Measurements from ENCODE around the gene SLC5A11.

The SLC5A11 gene

DNA sequence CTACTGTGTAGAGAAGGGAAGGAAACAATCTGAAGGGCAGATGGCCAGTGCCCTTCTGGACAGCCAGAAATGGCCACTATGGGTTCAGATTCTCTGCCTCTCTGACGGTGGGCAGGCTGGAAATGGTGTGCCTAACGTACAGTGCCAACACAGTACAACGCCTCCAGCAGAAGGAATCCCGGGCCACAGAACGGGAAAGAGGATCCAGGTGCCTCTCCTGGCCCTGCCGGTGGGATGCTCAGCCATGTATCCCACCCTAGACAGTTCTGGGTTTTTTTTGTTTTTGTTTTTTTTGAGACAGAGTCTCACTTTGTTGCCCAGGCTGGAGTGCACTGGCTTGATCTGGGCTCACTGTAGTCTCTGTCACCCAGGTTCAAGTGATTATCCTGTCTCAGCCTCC lies 71.5 kb downstream of the SLC5A11 start:
- Histone ChIP-seq H3K4me1 (ENCODE audit: control insufficient read depth, insufficient read depth, low read length) (no peaks in the 10 kb centered on the region), H3K36me3 (ENCODE audit: control insufficient read depth, insufficient read depth, low read length) (peaks cover 27% of the 10 kb centered on the region), H3K4me3 (ENCODE audit: low read length) (no peak overlapping the region), H3K27ac (ENCODE audit: low read depth, low read length) (no peak overlapping the region), H3K27me3 (ENCODE audit: control insufficient read depth, insufficient read depth, low read length) (no peaks in the 10 kb centered on the region), H3K9ac (ENCODE audit: low read length) (no peak overlapping the region)

DNA sequence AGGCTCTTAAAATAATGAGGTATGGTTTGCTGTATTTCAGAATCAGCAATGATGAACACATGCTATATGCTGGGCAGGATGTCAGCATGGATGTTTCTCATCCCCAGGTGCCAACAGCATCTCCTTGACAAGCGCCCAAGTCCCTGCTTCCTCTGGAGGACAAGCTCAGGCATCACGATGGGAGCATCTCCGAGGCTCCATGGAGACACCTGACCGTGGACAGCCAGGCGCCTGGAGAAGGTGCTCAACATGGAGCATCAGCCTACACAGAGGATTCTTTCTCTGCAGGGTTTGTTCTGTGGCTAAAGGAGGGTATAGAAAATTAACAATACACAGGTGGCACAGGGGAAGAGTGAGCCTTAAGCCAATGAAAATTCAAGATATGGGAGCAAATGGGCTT lies 72.1 kb downstream of the SLC5A11 start:
- H3K27me3 ChIP-seq (ENCODE audit: control insufficient read depth, insufficient read depth, low read length): no peaks in the 10 kb centered on the region
- peaks cover 27% of the 10 kb centered on the region for H3K36me3 ChIP-seq (ENCODE audit: control insufficient read depth, insufficient read depth, low read length)
- no peak overlapping the region for H3K27ac ChIP-seq (ENCODE audit: low read depth, low read length)
- H3K9ac ChIP-seq (ENCODE audit: low read length): no peak overlapping the region
- no peaks in the 10 kb centered on the region for H3K4me1 ChIP-seq (ENCODE audit: control insufficient read depth, insufficient read depth, low read length)
- H3K4me3 ChIP-seq (ENCODE audit: low read length): no peak overlapping the region

DNA sequence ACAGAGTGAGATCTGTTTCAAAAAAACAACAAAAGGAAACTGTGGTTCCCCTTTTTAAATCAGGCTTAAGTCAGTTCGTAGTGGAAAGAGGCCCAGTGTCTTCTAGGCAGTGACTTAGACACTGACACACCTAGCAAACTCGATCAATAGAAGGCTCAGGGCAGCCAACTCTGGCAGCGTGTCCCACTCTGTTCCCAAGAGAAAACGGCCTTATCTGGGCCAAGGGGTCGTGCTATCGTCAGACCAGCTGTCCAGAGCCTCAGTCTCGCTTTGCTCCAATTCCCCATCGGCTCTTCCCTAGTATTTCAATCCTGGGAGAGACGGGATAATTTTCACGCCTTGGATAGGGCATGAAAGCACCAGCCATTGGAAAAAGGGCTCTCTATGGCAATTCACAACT lies 72.9 kb downstream of the SLC5A11 start:
- Histone ChIP-seq H3K4me3 (ENCODE audit: low read length) (no peak overlapping the region), H3K27ac (ENCODE audit: low read depth, low read length) (no peak overlapping the region), H3K4me1 (ENCODE audit: control insufficient read depth, insufficient read depth, low read length) (no peaks in the 10 kb centered on the region), H3K27me3 (ENCODE audit: control insufficient read depth, insufficient read depth, low read length) (no peaks in the 10 kb centered on the region), H3K36me3 (ENCODE audit: control insufficient read depth, insufficient read depth, low read length) (peaks cover 29% of the 10 kb centered on the region), H3K9ac (ENCODE audit: low read length) (no peak overlapping the region)

DNA sequence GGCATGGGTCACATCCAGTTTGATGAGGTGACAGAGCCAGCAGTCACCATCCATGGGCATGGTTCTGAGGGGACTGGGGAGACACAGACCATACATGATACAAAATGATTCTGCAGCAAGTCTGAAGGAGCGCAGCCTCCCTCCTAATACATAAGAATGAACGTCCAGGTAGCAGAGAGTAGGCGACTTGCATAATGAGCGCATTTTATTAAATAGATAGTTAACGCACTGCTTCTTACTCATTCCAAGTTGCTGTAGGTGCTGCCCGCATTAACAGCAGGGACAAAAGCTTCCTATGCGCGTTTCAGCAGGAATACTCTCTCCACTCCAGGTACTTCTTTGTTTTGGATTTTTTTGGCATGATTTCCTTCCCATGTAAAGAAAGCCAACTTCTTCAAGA lies 73.8 kb downstream of the SLC5A11 start:
- Histone ChIP-seq H3K36me3 (ENCODE audit: control insufficient read depth, insufficient read depth, low read length) (peaks cover 29% of the 10 kb centered on the region), H3K9ac (ENCODE audit: low read length) (no peak overlapping the region)

DNA sequence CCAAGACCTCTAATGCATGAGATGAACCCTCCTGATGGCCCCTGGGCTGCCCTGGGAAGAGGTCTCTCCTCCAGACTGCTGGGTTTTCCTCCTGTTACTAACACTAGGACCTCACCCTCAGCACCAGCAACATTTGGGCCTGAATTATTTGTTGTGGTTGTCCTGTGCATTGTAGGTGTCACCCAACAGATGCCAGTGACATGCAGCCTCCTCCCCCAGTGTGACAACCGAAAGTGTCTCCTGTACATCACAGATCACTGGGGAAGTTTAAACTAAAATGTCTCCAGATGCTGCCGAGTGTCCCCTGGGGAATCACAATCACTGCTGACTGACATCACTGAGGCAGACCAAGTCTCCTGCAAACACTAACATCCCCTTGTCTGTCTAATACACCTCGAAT lies 74.8 kb downstream of the SLC5A11 start:
- no peaks in the 10 kb centered on the region for H3K4me1 ChIP-seq (ENCODE audit: control insufficient read depth, insufficient read depth, low read length)
- H3K4me3 ChIP-seq (ENCODE audit: low read length): no peak overlapping the region
- H3K27me3 ChIP-seq (ENCODE audit: control insufficient read depth, insufficient read depth, low read length): no peaks in the 10 kb centered on the region
- no peak overlapping the region for H3K27ac ChIP-seq (ENCODE audit: low read depth, low read length)
- H3K36me3 ChIP-seq (ENCODE audit: control insufficient read depth, insufficient read depth, low read length): peaks cover 29% of the 10 kb centered on the region
- no peak overlapping the region for H3K9ac ChIP-seq (ENCODE audit: low read length)

More for the DNA sequence above, 73.8 kb downstream of the SLC5A11 start:
- Histone ChIP-seq H3K4me3 (ENCODE audit: low read length) (no peak overlapping the region), H3K27ac (ENCODE audit: low read depth, low read length) (no peak overlapping the region), H3K27me3 (ENCODE audit: control insufficient read depth, insufficient read depth, low read length) (no peaks in the 10 kb centered on the region), H3K4me1 (ENCODE audit: control insufficient read depth, insufficient read depth, low read length) (no peaks in the 10 kb centered on the region)

DNA sequence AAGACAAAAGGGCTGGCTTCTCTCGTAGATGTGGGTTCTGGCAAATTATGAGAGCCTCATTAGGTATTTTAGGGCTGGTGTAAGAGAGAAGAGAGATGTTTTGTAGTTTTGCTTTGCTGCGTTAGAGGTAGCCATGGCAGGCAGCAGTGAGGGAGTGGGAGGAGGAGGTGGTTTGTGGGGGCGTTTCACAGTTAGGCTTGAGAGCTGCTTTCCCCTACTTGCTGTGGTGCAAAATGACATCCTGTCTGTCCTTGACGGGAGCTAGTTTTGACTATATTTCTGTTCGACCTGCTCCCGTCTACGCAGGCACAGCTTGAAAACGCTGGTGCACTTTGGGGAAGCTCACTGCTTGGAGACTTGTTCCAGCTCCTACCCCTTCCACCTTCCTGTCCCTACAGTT lies 75.5 kb downstream of the SLC5A11 start:
- peaks cover 29% of the 10 kb centered on the region for H3K36me3 ChIP-seq (ENCODE audit: control insufficient read depth, insufficient read depth, low read length)
- H3K27me3 ChIP-seq (ENCODE audit: control insufficient read depth, insufficient read depth, low read length): no peaks in the 10 kb centered on the region
- H3K4me1 ChIP-seq (ENCODE audit: control insufficient read depth, insufficient read depth, low read length): no peaks in the 10 kb centered on the region
- H3K27ac ChIP-seq (ENCODE audit: low read depth, low read length): no peak overlapping the region
- no peak overlapping the region for H3K4me3 ChIP-seq (ENCODE audit: low read length)
- no peak overlapping the region for H3K9ac ChIP-seq (ENCODE audit: low read length)

DNA sequence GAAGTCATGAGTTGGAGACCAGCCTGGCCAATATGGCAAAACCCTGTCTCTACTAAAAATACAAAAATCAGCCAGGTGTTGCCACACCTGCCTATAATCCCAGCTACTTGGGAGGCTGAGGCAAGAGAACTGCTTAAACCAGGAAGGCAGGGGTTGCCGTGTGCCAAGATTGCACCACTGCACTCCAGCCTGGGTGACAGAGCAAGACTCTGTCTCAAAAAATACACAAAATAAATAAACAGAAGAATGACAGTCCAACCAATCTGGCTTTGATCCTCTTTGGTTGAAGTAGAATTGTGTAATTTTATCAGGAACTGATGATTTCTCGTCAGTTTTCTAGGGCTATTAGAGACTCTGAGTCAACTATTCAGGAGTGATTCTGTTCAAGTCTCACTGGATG lies 79.4 kb downstream of the SLC5A11 start:
- H3K4me1 ChIP-seq (ENCODE audit: control insufficient read depth, insufficient read depth, low read length): no peaks in the 10 kb centered on the region
- H3K27ac ChIP-seq (ENCODE audit: low read depth, low read length): no peak overlapping the region
- H3K27me3 ChIP-seq (ENCODE audit: control insufficient read depth, insufficient read depth, low read length): no peaks in the 10 kb centered on the region
- H3K36me3 ChIP-seq (ENCODE audit: control insufficient read depth, insufficient read depth, low read length): peaks cover 21% of the 10 kb centered on the region
- H3K9ac ChIP-seq (ENCODE audit: low read length): no peak overlapping the region
- H3K4me3 ChIP-seq (ENCODE audit: low read length): no peak overlapping the region

DNA sequence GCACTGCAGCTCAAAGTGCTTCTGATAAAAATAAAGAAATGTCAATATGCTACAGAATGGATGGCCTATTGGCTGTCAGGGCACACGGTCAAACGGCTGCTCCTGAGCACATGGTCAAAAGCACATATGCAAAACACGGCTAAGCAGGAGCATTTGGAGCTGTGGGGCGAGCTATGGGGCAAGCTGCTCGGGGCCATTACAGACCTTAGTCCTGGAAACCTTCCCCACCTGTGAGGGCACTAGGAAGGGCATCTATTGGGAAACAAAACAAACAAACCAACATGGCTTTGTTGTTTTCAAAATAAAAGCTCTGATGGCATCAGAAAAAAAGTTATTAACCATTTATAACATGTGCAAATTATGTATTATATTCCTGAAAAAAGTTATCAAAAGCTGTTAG lies 83.6 kb downstream of the SLC5A11 start:
- no peaks in the 10 kb centered on the region for H3K27me3 ChIP-seq (ENCODE audit: control insufficient read depth, insufficient read depth, low read length)
- H3K9ac ChIP-seq (ENCODE audit: low read length): no peak overlapping the region
- H3K4me3 ChIP-seq (ENCODE audit: low read length): no peak overlapping the region
- H3K27ac ChIP-seq (ENCODE audit: low read depth, low read length): no peak overlapping the region
- H3K36me3 ChIP-seq (ENCODE audit: control insufficient read depth, insufficient read depth, low read length): peaks cover 19% of the 10 kb centered on the region
- H3K4me1 ChIP-seq (ENCODE audit: control insufficient read depth, insufficient read depth, low read length): no peaks in the 10 kb centered on the region

DNA sequence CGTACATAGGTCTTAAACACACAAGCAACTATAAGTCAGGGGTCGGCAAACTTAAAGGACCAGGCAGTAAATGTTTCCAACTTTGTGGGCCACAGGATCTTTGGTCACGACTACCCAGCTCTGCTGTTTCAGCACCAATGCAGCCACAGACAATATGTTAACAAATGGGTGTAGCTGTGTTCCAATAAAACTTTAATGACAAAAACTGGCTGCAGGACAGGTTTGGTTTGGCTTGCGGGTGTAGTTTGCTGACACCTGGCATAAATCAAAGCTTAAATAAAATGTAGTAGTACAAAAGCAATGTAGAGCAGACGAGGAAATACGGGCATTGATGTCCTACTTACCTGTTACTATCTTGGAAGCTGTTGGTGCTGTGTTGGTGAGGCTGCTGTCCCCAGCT lies 84.7 kb downstream of the SLC5A11 start:
- peaks cover 27% of the 10 kb centered on the region for H3K36me3 ChIP-seq (ENCODE audit: control insufficient read depth, insufficient read depth, low read length)
- no peak overlapping the region for H3K4me3 ChIP-seq (ENCODE audit: low read length)
- H3K9ac ChIP-seq (ENCODE audit: low read length): no peak overlapping the region
- no peak overlapping the region for H3K27ac ChIP-seq (ENCODE audit: low read depth, low read length)
- no peaks in the 10 kb centered on the region for H3K27me3 ChIP-seq (ENCODE audit: control insufficient read depth, insufficient read depth, low read length)
- no peaks in the 10 kb centered on the region for H3K4me1 ChIP-seq (ENCODE audit: control insufficient read depth, insufficient read depth, low read length)

DNA sequence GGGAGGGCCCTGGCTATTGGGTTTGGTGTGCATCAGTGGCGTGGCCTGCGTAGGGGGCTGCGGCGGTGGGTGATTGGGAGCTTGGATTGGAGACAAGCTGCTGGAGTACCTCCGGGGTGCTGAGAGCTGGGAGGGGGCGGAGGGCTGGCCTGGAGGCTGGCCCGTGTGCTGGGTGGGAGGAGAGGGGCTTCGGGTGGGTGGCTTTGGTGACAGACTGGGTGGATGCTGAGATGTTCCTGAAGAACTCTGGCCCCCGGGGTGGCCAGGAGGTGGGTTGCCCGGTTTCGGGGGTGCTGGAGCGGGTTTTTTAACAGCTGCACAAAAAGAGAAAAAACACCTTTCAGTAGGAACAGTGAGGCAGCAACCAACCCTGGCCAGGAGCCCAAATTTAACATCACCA lies 85.3 kb downstream of the SLC5A11 start:
- H3K27ac ChIP-seq (ENCODE audit: low read depth, low read length): no peak overlapping the region

DNA sequence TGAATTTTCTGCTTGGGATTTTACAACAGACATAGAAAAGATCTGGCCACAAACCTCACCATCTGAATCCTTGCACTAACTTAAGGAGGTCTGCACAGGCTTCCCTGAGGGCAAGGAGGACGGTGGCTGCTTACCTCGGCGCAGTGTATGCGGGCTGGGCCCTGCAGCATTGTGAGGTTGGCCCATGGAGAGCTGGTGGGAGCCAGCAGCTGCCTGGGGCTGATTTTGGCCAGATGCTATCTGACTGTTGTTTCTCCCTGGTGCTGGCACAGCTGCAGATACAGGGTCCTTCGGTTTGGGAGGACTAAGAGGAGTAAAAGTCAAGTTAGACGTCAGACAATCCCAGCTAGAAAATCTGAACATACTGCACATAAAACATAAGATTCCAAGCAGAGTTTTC lies 89.6 kb downstream of the SLC5A11 start:
- H3K27me3 ChIP-seq (ENCODE audit: control insufficient read depth, insufficient read depth, low read length): no peaks in the 10 kb centered on the region
- no peak overlapping the region for H3K4me3 ChIP-seq (ENCODE audit: low read length)
- H3K9ac ChIP-seq (ENCODE audit: low read length): no peak overlapping the region
- peaks cover 34% of the 10 kb centered on the region for H3K36me3 ChIP-seq (ENCODE audit: control insufficient read depth, insufficient read depth, low read length)
- peak overlapping the region; percentile 17 for H3K27ac ChIP-seq (ENCODE audit: low read depth, low read length)
- H3K4me1 ChIP-seq (ENCODE audit: control insufficient read depth, insufficient read depth, low read length): no peaks in the 10 kb centered on the region

More for the DNA sequence above, 85.3 kb downstream of the SLC5A11 start:
- Histone ChIP-seq H3K36me3 (ENCODE audit: control insufficient read depth, insufficient read depth, low read length) (peaks cover 29% of the 10 kb centered on the region), H3K9ac (ENCODE audit: low read length) (no peak overlapping the region), H3K27me3 (ENCODE audit: control insufficient read depth, insufficient read depth, low read length) (no peaks in the 10 kb centered on the region), H3K4me1 (ENCODE audit: control insufficient read depth, insufficient read depth, low read length) (no peaks in the 10 kb centered on the region), H3K4me3 (ENCODE audit: low read length) (no peak overlapping the region)

DNA sequence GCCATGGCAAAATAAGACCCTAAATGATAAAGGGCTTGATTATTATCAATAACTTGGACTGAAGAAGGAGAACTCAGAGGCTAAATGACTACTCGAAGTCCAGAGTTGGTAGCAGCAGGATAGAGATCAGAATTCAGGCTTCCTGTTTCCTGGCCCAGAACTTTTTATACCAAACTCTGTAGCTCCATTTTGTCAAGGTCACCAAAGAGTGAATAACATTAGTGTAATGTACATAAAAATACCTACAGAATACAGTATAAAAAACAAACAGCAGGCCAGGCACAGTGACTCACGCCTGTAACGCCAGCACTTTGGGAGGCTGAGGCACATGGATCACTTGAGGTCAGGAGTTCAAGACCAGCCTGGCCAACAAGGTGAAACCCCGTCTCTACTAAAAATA lies 90.4 kb downstream of the SLC5A11 start:
- H3K36me3 ChIP-seq (ENCODE audit: control insufficient read depth, insufficient read depth, low read length): peaks cover 37% of the 10 kb centered on the region
- H3K27ac ChIP-seq (ENCODE audit: low read depth, low read length): no peak overlapping the region
- H3K4me3 ChIP-seq (ENCODE audit: low read length): no peak overlapping the region
- H3K4me1 ChIP-seq (ENCODE audit: control insufficient read depth, insufficient read depth, low read length): no peaks in the 10 kb centered on the region
- no peak overlapping the region for H3K9ac ChIP-seq (ENCODE audit: low read length)
- no peaks in the 10 kb centered on the region for H3K27me3 ChIP-seq (ENCODE audit: control insufficient read depth, insufficient read depth, low read length)

DNA sequence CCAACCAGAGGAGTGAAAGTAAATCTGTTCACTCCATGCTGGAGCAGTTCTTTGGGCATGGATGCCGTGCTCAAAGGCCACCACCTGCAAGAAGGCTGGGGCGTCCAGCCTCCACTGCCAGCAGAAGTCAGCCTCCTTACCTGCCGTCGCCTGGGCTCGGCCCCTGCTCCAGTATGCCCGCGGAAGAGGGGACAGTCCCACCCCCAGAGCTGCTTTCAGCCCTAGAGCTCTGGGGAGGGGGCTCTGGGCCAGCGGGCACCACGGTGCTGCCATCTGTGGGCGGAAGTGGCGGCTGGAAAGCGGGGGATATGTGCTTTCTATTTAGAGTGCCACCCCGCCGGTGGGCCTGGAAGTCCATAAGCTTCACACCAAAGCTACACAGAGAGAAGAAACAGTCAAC lies 93.5 kb downstream of the SLC5A11 start:
- peaks cover 48% of the 10 kb centered on the region for H3K36me3 ChIP-seq (ENCODE audit: control insufficient read depth, insufficient read depth, low read length)
- H3K27me3 ChIP-seq (ENCODE audit: control insufficient read depth, insufficient read depth, low read length): no peaks in the 10 kb centered on the region
- H3K4me3 ChIP-seq (ENCODE audit: low read length): no peak overlapping the region
- no peaks in the 10 kb centered on the region for H3K4me1 ChIP-seq (ENCODE audit: control insufficient read depth, insufficient read depth, low read length)
- no peak overlapping the region for H3K27ac ChIP-seq (ENCODE audit: low read depth, low read length)
- H3K9ac ChIP-seq (ENCODE audit: low read length): no peak overlapping the region

Data from rectal smooth muscle tissue (tissue), 1 donor.